Activated CD4-positive, alpha-beta T cell treated with anti-CD3 and anti-CD28 coated beads, Interleukin-10, Interleukin-2, amounts not matched to agents 100 ng/mL and 50 ng/mL, durations not matched to agents 16 hours and 8 hours (primary cell): ENCODE data around the gene LCNL1.

Source experiments
- DNase-seq: peaks from one replicate; pipeline ENCODE4 v3.0.0-alpha.2; 2020

Gene LCNL1

GRCh38 chr9:136982232-136983051 lies at the start of gene LCNL1:
LCNL1 (plus strand) TSS chr9:136982993; CDS start chr9:136983587, 594 bp downstream.
- DNase-seq: no peak

GRCh38 chr9:136934277-136934676 lies 48.5 kb upstream of the LCNL1 start:
- no peak for DNase-seq

GRCh38 chr9:136935651-136936050 lies 47.1 kb upstream of the LCNL1 start:
- DNase-seq: no peak

GRCh38 chr9:136936645-136937170 lies 46.1 kb upstream of the LCNL1 start:
- no peak for DNase-seq

GRCh38 chr9:136937186-136938001 lies 45.4 kb upstream of the LCNL1 start:
- DNase-seq: no peak

GRCh38 chr9:136939431-136939995 lies 43.3 kb upstream of the LCNL1 start:
- DNase-seq: no peak

- no peak for DNase-seq
Measured at GRCh38 chr9:136939996-136940525, 42.7 kb upstream of the LCNL1 start.

- DNase-seq: no peak
Measured at GRCh38 chr9:136940526-136941230, 42.1 kb upstream of the LCNL1 start.

- DNase-seq: no peak
Measured at GRCh38 chr9:136941231-136942111, 41.3 kb upstream of the LCNL1 start.

GRCh38 chr9:136942112-136942880 lies 40.5 kb upstream of the LCNL1 start:
- DNase-seq: no peak

- no peak for DNase-seq
Measured at GRCh38 chr9:136942881-136943230, 39.9 kb upstream of the LCNL1 start.

- DNase-seq: peak; percentile 59
Measured at GRCh38 chr9:136943291-136944211, 39.2 kb upstream of the LCNL1 start.

- DNase-seq: no peak
Measured at GRCh38 chr9:136944212-136944518, 38.6 kb upstream of the LCNL1 start.

- peak; percentile 98 for DNase-seq
Measured at GRCh38 chr9:136944519-136945332, 38.1 kb upstream of the LCNL1 start, which contains the start of the genes C8G and FBXW5. C8G (plus strand) TSS chr9:136945243; CDS start chr9:136945321, 78 bp downstream. FBXW5 (minus strand) TSS chr9:136944738; CDS start chr9:136944083, 655 bp downstream.

GRCh38 chr9:136945333-136946227 lies 37.2 kb upstream of the LCNL1 start:
- DNase-seq: no peak

GRCh38 chr9:136946228-136947027 lies 36.4 kb upstream of the LCNL1 start:
- DNase-seq: no peak
